ENCODE results near the gene CPLX1.

The CPLX1 gene

DNA sequence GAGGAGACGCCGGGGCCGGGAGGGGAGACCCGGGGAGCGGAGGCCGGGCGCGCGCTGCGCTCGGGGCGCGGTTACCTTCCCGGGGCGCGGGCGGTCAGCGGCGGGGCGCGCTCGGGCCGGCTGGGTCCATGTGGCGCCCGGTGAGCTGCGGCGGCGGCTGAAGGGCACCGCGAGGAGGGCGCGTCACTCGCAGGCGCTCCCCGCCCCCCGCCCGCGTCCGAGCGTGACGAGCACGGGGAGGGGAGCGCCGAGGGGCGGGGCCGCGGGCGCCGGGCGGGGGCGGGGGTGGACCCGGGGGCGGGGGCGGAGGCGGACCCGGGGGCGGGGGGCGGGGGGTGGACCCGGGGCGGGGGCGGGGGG is at the start of gene CPLX1:
TSS of gene CPLX1 (minus strand) at position 159 of the 360 bp plus-strand sequence. CDS start 1,607 bp downstream, outside the sequence.
- peak; percentile 87 for DNase-seq (ENCODE audit: low spot score)

DNA sequence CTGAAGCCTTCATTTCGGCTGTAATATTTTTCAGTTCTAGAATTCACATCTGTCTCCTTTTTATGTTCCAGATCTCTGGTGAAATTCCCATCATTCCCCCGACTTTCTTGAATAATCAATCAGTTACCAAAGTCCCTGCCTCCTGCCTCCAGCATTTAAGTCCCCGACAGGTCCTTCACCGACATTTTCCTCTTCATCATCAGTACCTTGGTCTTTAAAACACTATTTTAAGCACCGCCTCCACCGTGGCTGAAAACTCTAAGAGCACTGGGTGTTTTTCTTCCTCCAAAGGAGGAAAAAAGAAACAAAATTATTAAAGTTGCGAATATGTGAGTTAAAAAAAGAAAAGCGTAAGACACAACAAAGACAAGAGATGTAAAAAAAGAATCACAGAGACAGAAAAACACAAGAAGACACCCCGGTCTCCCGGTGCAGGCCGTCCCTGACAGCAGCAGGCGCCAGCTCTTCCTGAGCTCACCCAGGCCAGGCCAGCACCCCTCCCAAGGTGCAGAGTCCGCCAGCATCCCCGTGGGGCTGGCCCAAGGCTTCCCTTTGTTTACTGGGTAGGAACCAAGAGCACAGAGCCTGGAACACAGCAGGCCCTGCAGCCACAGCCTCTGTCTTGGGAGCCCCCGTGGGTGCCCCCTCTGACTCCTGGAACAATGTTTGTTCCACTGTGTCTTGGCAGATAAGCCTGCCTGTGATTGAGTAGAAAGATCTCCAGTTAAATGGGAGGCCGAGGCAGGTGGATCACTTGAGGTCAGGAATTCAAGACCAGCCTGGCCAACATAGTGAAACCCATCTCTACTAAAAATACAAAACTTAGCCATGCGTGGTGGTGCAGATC is 49.3 kb upstream of the CPLX1 start:
- DNase-seq (ENCODE audit: low spot score) = no peak

DNA sequence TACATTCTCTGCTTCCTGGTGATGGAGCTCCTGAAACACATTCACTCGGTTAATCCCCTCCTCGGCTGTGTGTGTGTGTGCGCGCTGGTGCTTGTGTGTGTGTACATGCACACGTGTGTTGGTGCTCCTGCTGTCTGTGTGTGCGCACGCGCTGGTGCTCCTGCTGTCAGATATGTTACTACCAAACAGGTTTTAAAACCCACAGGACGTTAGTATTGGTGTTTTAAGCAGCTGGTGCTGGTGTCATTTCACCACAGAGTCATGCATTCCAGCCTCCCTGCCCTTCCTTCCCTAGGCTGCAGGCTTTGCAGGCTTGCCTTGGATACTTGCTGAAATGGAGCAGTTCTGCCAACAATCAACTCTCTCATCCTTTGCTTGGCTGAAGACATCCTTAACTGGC is 48.1 kb upstream of the CPLX1 start:
- no peak for DNase-seq (ENCODE audit: low spot score)

DNA sequence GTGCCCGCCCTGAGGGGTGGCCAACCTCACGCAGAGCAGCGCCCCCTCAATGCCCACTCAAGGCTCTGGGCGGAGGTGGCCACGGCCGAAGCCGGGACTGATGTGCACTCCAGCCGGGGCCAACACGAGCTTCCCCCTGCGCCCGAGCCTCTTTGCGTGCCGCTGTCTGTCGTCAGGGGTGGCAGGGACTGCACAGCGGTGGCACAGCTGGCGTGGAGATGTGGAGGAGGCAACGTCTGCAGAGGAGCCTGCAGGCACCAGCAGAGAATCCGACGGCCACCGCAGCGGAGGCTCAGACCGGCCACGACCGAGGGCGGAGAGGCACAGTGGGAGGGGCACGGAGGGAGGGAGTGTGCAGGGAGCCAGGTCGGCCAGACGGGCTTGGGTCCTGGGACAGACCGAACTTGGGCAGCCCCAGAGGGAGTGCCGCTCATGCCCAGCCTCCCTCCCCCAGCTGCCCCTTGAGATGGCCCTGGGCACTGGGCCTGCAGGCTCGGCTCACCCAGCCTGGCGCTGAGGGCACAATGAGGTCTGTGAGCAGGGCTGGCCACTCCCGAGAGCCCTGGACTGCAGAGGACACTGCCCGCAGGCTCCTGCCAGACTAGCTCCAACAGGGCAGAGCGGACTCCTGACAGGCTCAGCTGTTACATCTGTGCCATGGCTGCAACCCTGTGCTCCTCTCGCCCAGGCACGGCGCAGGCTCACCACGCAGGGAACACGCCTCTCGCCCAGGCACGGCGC is 46.5 kb upstream of the CPLX1 start:
- DNase-seq (ENCODE audit: low spot score) = no peak

DNA sequence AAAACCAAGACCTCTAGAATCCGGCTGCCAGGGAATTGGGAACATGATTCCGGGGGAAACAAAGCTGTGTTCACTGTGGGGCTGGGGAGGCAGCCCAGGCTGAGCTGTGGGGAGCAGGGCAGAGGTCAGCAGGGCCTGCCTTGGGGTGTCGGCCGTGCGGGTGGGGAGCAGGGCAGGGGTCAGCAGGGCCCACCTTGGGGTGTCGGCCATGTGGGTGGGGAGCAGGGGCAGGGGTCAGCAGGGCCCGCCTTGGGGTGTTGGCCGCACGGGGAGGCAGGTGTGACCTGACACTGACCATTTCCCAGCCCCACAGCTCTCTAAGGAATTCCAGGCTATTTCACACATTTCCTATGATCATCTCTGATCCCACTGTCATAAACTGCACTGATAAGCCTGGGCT is 45.6 kb upstream of the CPLX1 start:
- no peak for DNase-seq (ENCODE audit: low spot score)

DNA sequence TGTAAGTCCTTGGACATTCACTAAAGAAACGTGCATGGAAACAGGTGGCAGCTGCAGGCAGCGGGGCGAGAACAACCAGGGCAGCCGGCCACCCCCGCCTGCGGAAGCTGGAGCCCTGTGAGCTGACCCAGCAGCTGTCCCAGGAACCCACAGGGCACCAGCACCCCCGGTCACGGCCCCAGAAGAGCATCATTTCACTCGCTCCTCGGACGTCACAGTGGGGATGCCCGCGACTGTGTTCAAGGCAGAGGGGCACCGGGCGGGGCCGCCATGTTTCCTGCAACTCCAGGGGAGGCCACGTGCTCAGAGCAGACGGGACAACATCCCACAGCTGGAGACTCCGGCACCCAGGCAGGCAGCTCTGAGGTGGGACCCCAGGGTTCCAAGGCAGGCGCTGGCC is 45.0 kb upstream of the CPLX1 start:
- DNase-seq (ENCODE audit: low spot score) = no peak

DNA sequence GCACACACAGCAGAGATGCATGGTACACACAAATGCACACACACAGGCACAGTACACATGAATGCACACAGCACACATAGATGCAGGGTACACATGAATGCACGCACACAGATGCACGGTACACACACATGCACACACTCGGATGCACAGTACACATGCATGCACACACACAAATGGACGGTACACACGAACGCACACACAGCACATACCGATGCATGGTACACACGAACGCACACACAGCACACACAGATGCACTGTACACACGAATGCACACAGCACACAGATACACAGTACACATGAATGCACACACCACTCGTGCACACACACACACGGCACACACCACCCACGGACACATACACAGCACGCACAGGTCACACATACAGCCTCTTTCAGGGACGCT is 43.8 kb upstream of the CPLX1 start:
- no peak for DNase-seq (ENCODE audit: low spot score)

DNA sequence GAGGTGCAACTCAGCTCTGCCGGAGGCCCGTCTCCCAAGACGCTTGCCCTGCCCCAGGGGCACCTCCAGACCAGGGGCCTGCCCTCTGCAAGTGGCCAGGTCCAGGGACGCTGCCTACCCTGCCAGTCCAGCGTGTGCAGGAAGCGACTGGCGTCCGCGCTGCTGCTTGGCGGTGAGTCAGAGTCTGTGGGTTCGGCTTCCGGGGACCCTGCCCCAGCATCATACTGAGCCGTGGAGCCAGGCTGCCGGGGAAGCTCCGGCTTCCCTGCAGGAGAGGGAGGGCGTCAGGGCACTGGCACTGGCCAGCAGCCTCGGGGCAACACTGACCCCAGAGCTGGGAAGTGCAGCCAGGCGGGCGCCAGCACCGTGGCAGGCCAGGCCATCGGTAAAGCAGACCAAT is 42.5 kb upstream of the CPLX1 start:
- DNase-seq (ENCODE audit: low spot score) = no peak

DNA sequence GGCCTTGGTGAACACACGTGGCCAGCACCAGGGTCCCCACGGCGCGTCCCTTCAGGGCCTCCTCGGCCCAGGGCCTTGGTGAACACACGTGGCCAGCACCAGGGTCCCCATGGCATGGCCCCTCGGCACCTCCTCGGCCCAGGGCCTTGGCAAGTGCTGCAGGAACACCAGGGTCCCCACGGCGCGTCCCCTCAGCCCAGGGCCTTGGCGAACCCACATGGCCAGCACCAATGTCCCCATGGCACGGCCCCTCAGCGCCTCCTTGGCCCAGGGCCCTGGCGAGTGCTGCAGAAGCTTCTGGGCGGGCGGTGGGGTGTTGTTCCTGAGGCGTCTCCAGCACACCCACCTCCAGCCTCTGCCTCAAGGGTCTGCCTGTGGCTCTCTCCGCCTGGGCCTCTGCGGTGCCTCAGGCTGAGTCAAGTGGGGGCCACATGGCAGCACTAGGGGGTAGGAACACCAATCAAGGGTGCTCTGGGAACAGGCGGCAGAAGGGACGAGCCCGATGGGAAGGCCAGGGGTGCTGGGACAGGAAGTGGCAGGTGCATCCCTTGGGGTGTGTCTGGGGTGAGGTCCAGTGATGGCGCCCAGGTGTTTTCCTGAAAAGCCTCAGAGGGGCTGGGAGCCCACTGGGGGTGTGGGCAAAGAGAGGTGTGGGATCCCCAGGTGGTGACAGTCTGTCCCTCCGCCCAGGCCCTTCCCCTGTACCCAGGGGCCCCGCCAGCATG is 41.8 kb upstream of the CPLX1 start:
- DNase-seq (ENCODE audit: low spot score) = no peak

DNA sequence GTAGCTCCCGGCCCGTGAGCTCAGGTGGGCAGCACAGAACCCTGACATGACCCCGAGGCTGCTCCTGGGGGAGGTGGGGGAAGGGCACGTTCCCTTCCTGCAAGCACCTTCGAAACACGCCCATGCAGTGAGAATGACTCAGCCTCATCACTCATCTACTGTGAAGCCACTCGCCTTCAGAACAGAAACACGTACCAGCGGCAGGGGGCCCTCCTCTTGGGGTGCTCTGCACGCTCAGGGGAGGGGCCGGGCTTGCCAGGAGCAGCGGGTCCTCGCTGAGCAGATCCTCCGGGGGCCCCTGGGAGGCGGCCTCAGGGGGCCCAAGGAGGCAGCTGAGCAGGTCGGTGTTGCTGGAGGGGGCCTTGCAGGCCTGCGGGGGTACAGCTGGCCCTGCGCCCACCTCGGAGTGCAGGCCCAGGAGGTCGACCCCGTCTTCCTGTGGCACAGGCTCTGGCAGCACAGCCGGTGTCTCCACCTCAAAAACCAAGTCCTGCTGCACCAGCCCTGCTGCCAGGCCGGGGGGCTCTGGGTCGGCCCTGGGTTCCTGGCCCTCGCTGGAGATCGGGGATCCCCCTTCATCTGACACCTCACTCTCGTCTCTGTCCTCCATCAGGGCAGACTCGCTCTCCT is 40.9 kb upstream of the CPLX1 start:
- DNase-seq (ENCODE audit: low spot score) = no peak

DNA sequence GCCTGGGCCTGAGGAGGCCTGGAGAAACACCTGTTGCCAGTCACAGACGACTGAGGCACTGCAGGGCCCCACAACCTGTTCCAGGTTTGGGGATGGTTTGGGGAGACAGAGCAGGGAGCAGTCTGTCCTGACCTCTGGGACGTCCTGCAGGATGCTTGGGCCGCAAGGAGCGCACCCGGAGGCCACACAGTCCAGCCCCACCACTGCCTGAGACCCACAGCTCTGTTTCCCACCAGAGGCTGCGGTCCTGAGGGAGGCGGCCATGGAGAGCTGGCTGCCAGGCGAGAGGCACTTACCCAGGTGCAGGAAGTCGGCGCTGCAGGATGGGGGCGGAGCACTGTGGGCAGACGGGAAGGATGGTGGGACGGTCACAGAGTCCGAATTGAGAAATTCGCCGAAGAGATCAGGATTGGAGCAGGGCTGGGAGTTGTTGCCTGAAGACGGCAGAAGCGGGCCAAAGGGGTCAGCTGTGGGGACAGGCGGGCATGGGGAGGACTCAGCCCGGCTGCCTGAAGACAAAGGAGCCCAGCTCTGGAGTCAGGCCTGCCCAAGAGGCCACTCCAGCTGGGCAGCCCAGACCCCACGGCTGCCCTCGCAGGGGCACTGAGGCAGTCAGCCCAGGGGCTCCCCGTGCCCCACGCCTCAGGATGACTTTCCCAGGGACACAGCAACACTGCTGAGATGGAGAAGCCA is 40.3 kb upstream of the CPLX1 start:
- DNase-seq (ENCODE audit: low spot score) = no peak

DNA sequence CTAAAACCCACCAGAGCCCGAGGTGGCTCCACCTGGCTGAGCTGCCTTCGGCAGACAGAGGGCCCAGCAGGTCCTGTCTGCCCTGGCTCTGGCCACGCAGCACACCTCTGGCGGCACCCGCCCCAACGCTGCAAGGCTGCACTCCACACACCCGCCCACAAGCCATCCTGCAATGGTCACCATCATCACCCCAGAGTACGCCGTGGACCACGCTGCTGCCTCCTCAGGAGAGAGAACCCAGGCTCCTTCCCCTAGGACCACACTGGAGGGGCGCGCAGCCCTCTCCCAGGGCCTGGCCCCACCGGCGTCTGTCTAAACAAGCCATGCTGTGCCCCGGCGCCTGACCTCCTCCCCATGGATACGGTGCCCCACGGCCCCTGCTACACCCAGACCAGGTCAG is 39.6 kb upstream of the CPLX1 start:
- no peak for DNase-seq (ENCODE audit: low spot score)

DNA sequence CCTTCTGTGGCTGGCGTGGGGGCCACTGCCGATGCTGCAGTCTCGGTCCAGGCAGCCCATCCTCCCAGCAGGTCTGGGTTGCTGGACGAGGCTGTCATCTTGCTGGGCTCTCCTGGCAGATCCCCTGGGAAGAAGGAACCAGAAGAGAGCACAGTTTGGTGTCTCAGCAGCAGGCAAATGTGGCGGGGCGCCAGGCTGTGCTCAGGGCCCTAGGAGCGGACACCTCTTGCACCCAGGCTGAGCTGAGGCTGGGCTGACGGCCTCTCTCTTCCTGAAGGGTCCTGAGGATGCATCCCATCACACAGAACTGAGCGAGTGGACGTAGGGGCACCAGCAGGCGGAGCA is 39.2 kb upstream of the CPLX1 start:
- no peak for DNase-seq (ENCODE audit: low spot score)

DNA sequence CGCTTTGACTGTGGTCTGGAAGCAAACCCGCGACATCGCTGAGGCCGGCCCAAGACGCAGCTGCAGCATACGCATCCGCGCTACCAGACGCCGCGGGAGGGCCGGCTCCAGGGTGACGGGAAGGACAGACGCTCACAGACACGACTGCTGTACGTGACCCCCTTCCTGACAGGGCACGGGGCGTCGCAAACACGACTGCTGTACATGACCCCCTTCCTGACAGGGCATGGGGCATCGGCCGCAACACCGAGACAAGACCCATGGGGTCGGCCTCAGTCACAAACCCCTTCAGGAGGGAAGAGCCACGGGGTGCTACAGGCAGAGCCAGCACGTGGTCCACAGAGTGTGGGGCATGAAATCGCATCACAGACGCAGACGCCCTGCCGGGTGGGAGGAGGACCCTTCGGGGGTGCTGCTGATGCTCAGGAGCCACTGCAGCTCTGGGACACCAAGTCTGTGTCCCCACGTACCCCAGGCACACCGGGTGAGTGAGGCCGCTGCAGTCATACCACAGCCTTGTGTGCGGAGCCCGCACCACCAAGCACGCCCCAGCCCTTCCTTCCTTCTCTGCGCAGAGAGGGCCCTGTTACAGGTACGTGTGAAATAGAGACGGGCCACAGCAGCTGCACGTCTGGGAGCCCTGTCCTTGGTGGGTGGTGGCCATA is 38.7 kb upstream of the CPLX1 start:
- no peak for DNase-seq (ENCODE audit: low spot score)

DNA sequence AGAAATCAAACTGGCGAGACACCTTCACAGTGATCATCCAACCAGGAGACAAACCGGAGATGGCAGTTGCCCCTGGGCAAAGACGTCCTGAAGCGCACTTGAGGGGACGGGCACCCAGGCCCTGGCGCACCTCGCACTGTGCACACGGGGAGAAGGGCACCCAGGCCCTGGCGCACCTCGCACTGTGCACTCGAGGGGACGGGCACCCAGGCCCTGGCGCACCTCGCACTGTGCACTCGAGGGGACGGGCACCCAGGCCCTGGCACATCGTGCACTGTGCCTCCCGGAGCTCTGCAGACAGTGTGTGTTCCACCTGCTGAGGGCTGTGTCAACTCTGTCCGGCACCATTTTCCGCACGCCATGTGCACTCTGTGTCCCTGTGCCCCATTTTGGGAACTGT is 34.6 kb upstream of the CPLX1 start:
- DNase-seq (ENCODE audit: low spot score) = no peak

DNA sequence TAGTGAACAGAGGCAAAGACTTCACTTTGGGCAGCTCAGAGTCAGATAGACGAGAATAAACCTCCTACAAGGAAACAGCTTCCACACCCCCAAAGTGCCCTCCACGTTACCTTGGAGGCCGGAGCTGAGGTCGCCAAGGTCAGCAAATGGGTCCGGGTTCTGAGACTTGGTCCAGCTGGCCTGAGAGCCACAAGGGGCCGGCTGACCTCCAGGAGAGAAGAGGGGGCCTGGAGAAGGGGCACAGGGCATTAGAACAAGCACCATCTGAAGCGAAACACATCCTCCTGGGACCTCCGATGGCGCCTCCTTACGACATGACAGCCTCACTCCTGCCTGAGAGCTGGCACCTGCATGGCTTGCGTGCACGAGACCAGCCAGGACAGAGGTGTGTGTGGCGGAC is 33.6 kb upstream of the CPLX1 start:
- DNase-seq (ENCODE audit: low spot score) = no peak

DNA sequence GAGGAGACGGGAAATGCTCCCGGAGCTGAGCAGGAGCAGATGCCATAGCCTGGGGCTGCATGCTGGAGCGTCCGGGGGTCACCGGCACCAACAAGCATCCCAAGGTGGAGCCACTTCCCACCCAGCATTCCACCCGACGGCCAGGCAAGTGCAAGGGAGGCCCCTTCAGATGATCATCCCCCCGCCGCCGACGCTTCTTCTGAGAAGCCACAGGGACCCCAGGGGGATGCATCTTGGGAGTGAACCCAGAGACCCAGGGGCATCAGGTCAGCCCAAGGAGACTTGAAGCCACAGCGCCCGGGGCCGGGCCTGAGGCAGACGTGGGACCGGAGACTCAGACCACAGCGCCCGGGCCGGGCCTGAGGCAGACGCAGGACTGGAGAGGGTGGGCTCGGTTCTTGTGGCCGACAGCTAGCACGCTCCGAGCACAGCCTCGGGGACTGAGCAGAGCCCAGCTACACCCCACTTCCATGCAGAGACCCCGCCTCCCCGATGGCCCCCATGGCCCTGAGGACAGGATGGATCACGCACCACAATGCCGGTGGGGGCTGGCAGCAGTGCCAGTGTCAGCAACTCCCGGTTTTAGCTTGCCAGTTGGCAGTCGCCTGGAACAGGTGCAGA is 33.0 kb upstream of the CPLX1 start:
- DNase-seq (ENCODE audit: low spot score) = no peak

DNA sequence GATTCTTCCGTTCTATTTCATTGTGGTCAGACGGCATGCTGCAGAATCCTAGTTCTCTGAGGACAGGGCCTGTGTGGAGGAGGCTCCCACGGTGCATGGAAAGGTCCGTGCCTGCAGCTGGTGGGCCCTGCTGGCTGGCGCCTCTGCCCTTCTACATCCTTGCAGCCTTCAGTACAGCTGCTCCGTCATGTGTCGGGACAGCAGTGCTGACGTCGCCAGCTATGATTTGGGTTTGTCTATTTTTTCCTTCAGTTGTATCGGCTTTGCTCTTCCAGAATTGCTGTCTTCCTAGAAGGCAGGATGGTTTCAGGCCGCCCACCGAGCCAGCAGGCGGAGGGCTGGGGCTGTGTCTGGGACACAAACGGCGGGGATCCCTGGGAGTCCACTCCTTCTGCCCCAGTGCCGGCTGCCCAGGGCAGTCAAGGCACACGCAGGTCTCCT is 32.1 kb upstream of the CPLX1 start:
- no peak for DNase-seq (ENCODE audit: low spot score)

DNA sequence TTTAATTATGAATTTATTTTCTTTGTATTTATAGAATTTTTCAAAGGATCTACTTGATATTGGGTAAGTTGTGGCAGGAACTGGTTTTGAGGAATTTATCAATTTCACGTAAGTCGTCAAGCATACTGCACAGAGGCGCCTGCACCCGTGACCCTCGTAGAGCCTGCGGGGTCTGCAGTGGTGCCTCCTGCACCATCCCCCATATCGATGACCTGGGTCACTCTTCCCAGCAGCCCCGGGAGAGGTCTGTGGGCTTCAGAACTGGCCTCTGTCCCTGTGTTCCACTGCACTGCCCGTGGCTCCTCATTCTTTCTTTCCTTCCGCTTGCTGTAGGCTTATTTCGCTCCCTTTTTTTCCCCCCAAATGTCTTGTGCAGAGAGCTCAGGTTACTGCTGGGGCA is 31.5 kb upstream of the CPLX1 start:
- no peak for DNase-seq (ENCODE audit: low spot score)

DNA sequence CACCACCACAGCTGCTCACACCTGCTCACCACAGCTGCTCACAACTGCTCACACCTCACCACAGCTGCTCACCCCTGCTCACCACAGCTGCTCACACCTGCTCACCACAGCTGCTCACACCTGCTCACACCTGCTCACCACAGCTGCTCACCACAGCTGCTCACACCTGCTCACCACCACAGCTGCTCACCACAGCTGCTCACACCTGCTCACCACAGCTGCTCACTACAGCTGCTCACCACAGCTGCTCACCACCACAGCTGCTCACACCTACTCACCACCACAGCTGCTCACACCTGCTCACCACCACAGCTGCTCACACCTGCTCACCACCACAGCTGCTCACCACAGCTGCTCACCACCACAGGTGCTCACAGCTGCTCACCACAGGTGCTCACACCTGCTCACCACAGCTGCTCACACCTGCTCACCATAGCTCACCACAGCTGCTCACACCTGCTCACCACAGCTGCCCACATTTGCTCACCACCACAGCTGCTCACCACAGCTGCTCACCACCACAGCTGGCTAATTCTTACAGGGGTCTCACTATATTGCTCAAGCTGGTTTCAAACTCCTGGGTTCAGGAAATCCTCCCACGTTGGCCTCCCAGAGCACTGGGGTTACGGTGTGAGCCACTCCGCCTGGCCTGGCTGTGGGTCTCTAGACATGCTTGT is 30.4 kb upstream of the CPLX1 start:
- no peak for DNase-seq (ENCODE audit: low spot score)
